Testis (tissue), 3 donors: ENCODE data around the gene PRKCA. TPM values are rescaled to one million over a fixed set of nuclear protein-coding genes. Genes with fewer than 3 reads are reported as not detected.

Experiments
- DNase-seq: peaks from one replicate; pipeline ENCODE4 v3.0.0-alpha.2; 2019
- H3K27ac ChIP-seq, 2 donors: fragments of 200-600 bp; sonication (generic); one replicate each; pipeline ENCODE4 v1.5.1; 2019
- H3K27me3 ChIP-seq: fragments of 200-600 bp; sonication (generic); one replicate; pipeline ENCODE4 v1.5.1; 2019
- H3K36me3 ChIP-seq: fragments of 200-600 bp; sonication (generic); one replicate; pipeline ENCODE4 v1.5.1; 2017; ENCODE audit warnings: low read depth; ENCODE audit errors: missing control alignments
- H3K4me1 ChIP-seq: fragments of 200-600 bp; sonication (generic); one replicate; pipeline ENCODE4 v1.5.1; 2019
- H3K4me3 ChIP-seq, 2 donors: fragments of 200-600 bp; sonication (generic); one replicate each; pipeline ENCODE4 v1.5.1; 2017 to 2019
- H3K9me3 ChIP-seq: fragments of 200-600 bp; sonication (generic); one replicate; pipeline ENCODE4 v1.5.1; 2017
- CTCF ChIP-seq, 3 experiments: fragments of 450-650 bp in 2 of 3; fragments of 200-600 bp in 1 of 3; sonication (generic) in 1 of 3; IDR thresholded peaks; one replicate each; pipeline ENCODE4 v1.5.1; 2016 to 2019; ENCODE audit warnings: antibody characterized with exemption in 3 of 3, mild to moderate bottlenecking in 2 of 3, moderate library complexity in 1 of 3
- POLR2A ChIP-seq: fragments of 450-650 bp; IDR thresholded peaks from one replicate; pipeline ENCODE4 v1.6.1; 2017; ENCODE audit warnings: antibody characterized with exemption, mild to moderate bottlenecking, moderate library complexity
- WGBS, 2 donors: methylation state at CpG; one replicate each; pipeline ENCODE4 v1.1.5; 2018; 5-methylcytosine and 5-hydroxymethylcytosine counted together
- intact Hi-C: fragments of 100-400 bp; cut with DNase I; formaldehyde crosslinking; loops from one replicate; pipeline ENCODE4 v1.15.1; 2023; ENCODE audit warnings: low total_unique reads
- polyA plus RNA-seq: library from polyadenylated mRNA; stranded (reverse); fragments of 350-450 nt; fragmentation: Illumina TruSeq; extraction: RNeasy Lipid Tissue Mini Kit (QIAGEN cat#74804); gene quantifications from one replicate; pipeline ENCODE4 v1.2.3, GENCODE V29; 2014; ENCODE audit warnings: low read depth, low replicate concordance; ENCODE audit not compliant: insufficient read depth
- total RNA-seq, 2 donors: library from RNA; depleted of rRNA; stranded (reverse); fragments of >200 nt; gene quantifications; one replicate each; pipeline ENCODE4 v1.2.3, GENCODE V29; 2016

PRKCA gene
- total and polyA plus RNA-seq, 3 donors from 2014 or later: 6.8 to 22.9 (median 15.4) TPM

- Histone ChIP-seq H3K4me3 (no peak overlapping the region), H3K9me3 (no peaks in the 10 kb centered on the region), H3K27ac (no peak overlapping the region), H3K4me1 (no peaks in the 10 kb centered on the region), H3K36me3 (no peaks in the 10 kb centered on the region), H3K27me3 (no peaks in the 10 kb centered on the region)
- no peak for TF ChIP-seq CTCF (IDR thresholded peaks at IDR 0.05)
- TF ChIP-seq POLR2A: no peak
- DNase-seq: no peak
- WGBS, 2 donors: 73 to 90% methylated on average over 3 of the region's 3 CpGs
- intact Hi-C loops: no loop called here
Measured at GRCh38 chr17:66752411-66752810, 450.0 kb downstream of the PRKCA start.

GRCh38 chr17:66753126-66753920 is 450.9 kb downstream of the PRKCA start:
- Histone ChIP-seq H3K9me3 (no peaks in the 10 kb centered on the region), H3K4me1 (no peaks in the 10 kb centered on the region), H3K36me3 (no peaks in the 10 kb centered on the region), H3K27me3 (no peaks in the 10 kb centered on the region), H3K4me3 (no peak overlapping the region), H3K27ac (no peak overlapping the region)
- intact Hi-C loops: no loop called here
- DNase-seq: no peak
- WGBS, 2 donors: 94 to 96% methylated on average over 11 of the region's 11 CpGs
- TF ChIP-seq POLR2A (no peak), CTCF (IDR thresholded peaks at IDR 0.05) (no peak)

GRCh38 chr17:66755101-66755943 is 452.9 kb downstream of the PRKCA start:
- intact Hi-C loops: no loop called here
- DNase-seq: no peak
- Histone ChIP-seq H3K27me3 (no peaks in the 10 kb centered on the region), H3K36me3 (no peaks in the 10 kb centered on the region), H3K4me3 (no peak overlapping the region), H3K27ac (no peak overlapping the region), H3K9me3 (no peaks in the 10 kb centered on the region), H3K4me1 (no peaks in the 10 kb centered on the region)
- no peak for TF ChIP-seq CTCF (IDR thresholded peaks at IDR 0.05)
- no peak for TF ChIP-seq POLR2A
- WGBS, 2 donors: 91 to 93% methylated on average over 18 of the region's 18 CpGs

- TF ChIP-seq CTCF (IDR thresholded peaks at IDR 0.05) (no peak), POLR2A (no peak)
- no peak overlapping the region for H3K4me3 ChIP-seq
- H3K9me3 ChIP-seq: no peaks in the 10 kb centered on the region
- no peak overlapping the region for H3K27ac ChIP-seq
- no peaks in the 10 kb centered on the region for H3K4me1 ChIP-seq
- H3K36me3 ChIP-seq: no peaks in the 10 kb centered on the region
- DNase-seq: no peak
- 92 to 94% methylated on average over 10 of the region's 10 CpGs for WGBS, 2 donors
- intact Hi-C loops: no loop called here
- H3K27me3 ChIP-seq: no peaks in the 10 kb centered on the region
Measured at GRCh38 chr17:66755944-66756290, 453.5 kb downstream of the PRKCA start.
